NCI-H1694 treated with DMSO at 0.1 percent for 48 hours (cell line): ENCODE data around the gene TOM1L2.

Source experiments
- DNase-seq: peaks from one replicate; lab custom pipeline; 2025; lab: John Stamatoyannopoulos, UW

The TOM1L2 gene

DNA sequence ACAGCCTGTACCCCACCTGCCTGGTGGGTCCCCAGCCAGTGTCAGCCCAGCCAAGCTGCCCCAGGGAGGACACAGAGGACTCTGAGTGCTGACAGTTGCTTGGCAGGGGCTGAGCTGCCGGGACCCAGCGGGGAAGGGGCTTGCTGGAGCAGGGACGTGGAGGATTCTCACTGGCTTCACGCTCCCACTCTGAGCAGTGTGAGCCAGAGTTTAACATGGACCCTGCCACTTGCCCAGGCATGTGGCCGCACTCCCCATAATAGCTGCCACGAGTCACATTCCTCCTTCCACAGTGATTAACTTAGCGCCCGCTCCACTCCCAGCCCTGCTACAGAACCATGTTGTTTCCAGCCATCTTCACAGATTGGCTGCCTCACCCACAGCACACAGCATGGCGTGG lies 166.6 kb downstream of the TOM1L2 start:
- no peak for DNase-seq

DNA sequence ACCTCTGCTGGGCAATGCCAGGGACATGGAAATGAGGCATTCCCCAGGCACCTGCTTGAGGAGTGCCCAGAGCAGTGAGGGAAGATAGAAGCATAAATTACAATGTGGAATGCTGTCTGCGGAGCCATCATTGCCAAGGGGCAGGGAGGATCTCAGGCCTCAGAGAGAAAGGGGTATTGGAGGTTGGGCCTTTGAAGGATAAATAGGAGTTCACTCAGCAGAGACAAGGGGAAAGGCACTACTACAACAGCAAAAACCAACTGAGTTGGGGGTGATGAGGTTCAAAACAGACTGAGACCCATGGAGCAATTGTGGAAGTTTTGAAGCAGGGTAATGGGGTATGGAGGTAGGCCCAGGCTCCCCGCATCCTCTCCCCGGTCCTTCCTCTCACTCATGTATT lies 168.2 kb downstream of the TOM1L2 start:
- no peak for DNase-seq

DNA sequence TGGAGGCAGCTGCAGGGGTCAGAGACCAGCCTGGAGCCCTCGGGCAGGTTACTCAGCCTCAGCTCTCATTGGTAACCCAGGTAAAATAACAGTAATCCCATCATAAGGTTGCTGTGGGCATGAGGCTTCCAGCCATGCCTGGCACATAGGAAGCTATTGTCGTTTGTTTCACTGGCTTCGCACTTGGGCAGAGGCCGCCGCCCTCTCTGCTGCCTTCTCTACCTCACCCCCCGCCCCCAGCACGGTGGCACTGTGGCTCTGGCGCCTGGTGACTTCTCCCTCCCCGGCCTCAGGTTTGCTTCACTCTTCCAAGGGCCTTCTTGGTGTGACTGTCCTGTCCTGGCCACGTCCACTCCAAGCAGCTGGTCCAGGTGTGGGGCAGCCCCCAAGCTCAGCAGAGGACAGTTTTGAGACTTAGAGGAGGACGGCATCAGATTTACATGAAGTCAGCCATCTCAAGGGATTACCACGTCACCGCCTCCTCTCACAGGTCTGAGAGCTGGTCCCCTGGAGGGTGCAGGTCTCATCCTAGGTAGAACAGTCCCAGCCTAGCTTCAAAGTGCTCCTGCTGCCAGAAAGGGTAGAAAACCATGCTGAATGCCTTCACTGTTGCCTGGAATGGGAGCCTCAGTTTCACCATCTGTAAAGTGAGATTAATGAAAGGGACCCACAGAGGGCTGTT lies 170.3 kb downstream of the TOM1L2 start:
- no peak for DNase-seq

DNA sequence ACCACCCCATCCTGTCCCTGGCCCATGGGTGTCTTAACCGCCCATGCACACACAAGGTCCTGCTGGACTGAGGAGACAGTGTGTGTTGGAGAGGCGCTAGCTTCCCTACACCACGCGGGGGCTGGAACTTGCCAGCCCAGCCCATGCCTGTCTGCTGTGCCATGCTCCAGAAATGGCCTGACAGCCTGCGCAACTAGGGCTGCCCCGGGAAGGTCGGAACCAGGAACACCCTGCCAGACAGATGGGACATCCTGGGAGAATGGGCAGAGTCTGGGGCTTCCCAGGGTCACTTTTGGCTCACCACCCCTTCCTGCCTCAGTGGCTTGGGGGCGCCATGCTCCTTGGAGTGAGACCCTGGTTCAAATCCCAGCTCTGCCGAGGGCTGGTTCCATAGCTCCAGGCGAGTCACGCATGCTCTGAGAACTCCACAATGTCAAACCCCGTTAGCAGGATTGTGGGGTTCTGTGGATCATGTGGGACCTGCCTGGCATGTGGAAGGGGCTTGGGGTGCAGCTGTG lies 171.6 kb downstream of the TOM1L2 start:
- DNase-seq, result no peak

DNA sequence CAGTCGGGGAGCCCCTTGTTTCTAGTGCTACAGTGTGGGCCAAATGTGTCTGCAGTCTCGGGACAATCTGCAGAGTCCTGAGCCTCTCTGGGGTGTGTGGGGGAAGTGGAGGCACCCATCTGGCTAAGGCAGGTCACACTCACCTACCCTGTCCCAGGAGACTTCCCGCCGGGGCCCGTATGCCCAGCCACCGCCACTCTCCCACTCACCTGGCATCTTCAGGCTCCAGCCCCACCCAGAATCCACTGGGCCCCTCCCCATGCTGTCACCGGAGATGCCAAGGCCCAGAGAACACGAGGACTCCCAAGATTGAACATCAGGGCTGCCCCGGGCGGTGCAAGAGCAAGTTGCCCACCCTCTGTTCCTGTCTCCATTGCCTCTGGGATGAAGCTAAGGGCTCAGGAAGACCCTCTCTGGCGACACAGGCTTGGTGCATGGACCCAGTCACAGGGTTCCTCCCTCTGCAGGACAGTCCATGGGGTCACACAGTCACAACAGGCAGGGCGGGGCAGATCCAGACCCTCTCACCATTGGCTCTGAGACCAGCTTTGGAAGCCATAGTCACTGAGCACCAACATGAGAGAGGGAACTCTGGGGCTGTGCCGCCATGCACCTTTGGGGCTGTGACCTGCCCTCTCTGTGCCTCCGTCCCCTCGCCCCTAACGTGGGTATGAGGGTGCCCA lies 173.5 kb downstream of the TOM1L2 start:
- DNase-seq, result no peak

DNA sequence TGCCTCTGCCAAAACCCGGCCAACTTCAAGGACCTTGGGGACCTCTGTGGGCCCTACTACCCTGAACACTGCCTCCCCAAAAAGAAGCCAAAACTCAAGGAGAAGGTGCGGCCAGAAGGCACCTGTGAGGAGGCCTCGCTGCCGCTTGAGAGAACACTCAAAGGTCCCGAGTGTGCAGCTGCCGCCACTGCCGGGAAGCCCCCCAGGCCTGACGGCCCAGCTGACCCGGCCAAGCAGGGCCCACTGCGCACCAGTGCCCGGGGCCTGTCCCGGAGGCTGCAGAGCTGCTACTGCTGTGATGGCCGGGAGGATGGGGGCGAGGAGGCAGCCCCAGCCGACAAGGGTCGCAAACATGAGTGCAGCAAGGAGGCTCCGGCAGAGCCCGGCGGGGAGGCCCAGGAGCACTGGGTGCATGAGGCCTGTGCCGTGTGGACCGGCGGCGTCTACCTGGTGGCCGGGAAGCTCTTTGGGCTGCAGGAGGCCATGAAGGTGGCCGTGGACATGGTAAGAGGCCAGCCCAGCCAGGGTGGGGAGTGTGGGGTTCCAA lies 174.1 kb downstream of the TOM1L2 start:
- no peak for DNase-seq

DNA sequence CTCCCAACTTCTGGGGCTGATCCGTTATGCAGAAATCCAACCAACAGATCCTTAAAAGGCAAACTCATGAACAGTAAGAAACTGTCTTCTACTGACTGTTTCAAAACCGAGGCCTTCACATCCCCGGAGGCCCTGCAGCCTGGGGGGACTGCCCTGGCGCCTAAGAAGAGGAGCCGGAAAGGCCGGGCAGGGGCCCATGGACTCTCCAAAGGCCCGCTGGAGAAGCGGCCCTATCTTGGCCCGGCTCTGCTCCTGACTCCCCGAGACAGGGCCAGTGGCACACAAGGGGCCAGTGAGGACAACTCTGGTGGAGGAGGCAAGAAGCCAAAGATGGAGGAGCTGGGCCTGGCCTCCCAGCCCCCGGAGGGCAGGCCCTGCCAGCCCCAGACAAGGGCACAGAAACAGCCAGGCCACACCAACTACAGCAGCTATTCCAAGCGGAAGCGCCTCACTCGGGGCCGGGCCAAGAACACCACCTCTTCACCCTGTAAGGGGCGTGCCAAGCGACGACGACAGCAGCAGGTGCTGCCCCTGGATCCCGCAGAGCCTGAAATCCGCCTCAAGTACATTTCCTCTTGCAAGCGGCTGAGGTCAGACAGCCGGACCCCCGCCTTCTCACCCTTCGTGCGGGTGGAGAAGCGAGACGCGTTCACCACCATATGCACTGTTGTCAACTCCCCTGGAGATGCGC lies 174.9 kb downstream of the TOM1L2 start:
- DNase-seq, result no peak

DNA sequence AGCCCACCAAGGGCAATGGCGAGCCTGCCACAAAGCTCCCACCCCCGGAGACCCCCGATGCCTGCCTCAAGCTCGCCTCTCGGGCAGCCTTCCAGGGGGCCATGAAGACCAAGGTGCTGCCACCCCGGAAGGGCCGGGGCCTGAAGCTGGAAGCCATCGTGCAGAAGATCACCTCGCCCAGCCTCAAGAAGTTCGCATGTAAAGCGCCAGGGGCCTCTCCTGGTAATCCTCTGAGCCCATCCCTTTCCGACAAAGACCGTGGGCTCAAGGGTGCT lies 175.5 kb downstream of the TOM1L2 start:
- DNase-seq, result no peak

DNA sequence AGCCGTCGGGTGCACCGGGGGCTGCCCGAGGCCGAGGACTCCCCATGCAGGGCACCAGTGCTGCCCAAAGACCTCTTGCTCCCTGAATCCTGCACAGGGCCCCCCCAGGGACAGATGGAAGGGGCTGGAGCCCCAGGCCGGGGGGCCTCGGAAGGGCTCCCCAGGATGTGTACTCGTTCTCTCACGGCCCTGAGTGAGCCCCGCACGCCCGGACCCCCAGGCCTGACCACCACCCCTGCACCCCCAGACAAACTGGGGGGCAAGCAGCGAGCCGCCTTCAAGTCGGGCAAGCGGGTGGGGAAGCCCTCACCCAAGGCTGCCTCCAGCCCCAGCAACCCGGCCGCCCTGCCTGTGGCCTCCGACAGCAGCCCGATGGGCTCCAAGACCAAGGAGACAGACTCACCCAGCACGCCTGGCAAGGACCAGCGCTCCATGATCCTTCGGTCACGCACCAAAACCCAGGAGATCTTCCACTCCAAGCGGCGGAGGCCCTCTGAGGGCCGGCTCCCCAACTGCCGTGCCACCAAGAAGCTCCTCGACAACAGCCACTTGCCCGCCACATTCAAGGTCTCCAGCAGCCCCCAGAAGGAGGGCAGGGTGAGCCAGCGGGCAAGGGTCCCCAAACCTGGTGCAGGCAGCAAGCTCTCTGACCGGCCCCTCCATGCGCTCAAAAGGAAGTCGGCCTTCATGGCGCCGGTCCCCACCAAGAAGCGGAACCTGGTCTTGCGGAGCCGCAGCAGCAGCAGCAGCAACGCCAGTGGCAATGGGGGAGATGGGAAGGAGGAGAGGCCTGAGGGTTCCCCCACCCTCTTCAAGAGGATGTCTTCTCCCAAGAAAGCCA lies 176.0 kb downstream of the TOM1L2 start:
- DNase-seq, result no peak

DNA sequence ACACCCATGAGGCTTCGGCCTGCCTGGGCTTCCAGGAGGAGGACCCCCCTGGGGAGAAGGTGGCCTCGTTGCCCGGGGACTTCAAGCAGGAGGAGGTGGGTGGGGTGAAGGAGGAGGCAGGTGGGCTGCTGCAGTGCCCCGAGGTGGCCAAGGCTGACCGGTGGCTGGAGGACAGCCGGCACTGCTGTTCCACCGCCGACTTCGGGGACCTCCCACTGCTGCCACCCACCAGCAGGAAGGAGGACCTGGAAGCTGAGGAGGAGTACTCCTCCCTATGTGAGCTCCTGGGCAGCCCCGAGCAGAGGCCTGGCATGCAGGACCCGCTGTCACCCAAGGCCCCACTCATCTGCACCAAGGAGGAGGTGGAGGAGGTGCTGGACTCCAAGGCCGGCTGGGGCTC lies 176.9 kb downstream of the TOM1L2 start:
- DNase-seq, result no peak

DNA sequence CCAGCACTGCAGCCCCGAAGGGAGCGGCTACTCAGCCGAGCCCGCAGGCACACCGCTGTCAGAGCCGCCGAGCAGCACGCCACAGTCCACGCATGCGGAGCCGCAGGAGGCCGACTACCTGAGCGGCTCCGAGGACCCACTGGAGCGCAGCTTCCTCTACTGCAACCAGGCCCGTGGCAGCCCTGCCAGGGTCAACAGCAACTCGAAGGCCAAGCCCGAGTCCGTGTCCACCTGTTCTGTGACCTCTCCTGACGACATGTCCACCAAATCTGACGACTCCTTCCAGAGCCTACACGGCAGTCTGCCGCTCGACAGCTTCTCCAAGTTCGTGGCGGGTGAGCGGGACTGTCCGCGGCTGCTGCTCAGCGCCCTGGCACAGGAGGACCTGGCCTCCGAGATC lies 177.8 kb downstream of the TOM1L2 start:
- DNase-seq, result no peak
